HEK293 (cell line): ENCODE results near the gene CCM2.

Experiments used
- GFI1B ChIP-seq: fragments of 450-650 bp; formaldehyde crosslinking; IDR thresholded peaks from 2 replicates; pipeline ENCODE4 v1.5.1; 2016; ENCODE audit warnings: missing biosample characterization, missing genetic modification characterization
- IKZF3 ChIP-seq: fragments of 450-650 bp; IDR thresholded peaks from 2 replicates; pipeline ENCODE4 v1.5.0; 2018; ENCODE audit warnings: missing biosample characterization, mild to moderate bottlenecking, missing genetic modification characterization, moderate library complexity
- TCF7L2 ChIP-seq: IDR thresholded peaks from 2 replicates; pipeline ENCODE4 v1.6.1; 2011; ENCODE audit warnings: low read depth, mild to moderate bottlenecking, inconsistent platforms, low read length, moderate library complexity, borderline replicate concordance
- ZBTB21 ChIP-seq: fragments of 450-650 bp; formaldehyde crosslinking; IDR thresholded peaks from 2 replicates; pipeline ENCODE4 v1.5.1; 2017; ENCODE audit warnings: missing biosample characterization, missing genetic modification characterization
- ZNF112 ChIP-seq: fragments of 450-650 bp; formaldehyde crosslinking; IDR thresholded peaks from 2 replicates; pipeline ENCODE4 v1.5.0; 2017; ENCODE audit warnings: missing biosample characterization, missing genetic modification characterization
- ZNF184 ChIP-seq: fragments of 450-650 bp; IDR thresholded peaks from 2 replicates; pipeline ENCODE4 v1.5.1; 2018; ENCODE audit warnings: missing biosample characterization, mild to moderate bottlenecking, missing genetic modification characterization
- ZNF239 ChIP-seq: fragments of 450-650 bp; formaldehyde crosslinking; IDR thresholded peaks from 2 replicates; pipeline ENCODE4 v1.5.1; 2016; ENCODE audit warnings: missing biosample characterization, missing genetic modification characterization
- ZNF274 ChIP-seq, 2 experiments: fragments of 200-500 bp in 1 of 2; fragments of 450-650 bp in 1 of 2; sonication (Bioruptor generic) in 1 of 2; formaldehyde crosslinking in 1 of 2; IDR thresholded peaks; 2 replicates each; pipeline versions ENCODE4 v1.5.1 to v1.6.1; 2014 to 2016; ENCODE audit warnings: borderline replicate concordance in 1 of 2, inconsistent platforms in 1 of 2, low read length in 1 of 2, missing biosample characterization in 1 of 2, missing genetic modification characterization in 1 of 2
- ZNF354C ChIP-seq: fragments of 450-650 bp; formaldehyde crosslinking; IDR thresholded peaks from 2 replicates; pipeline ENCODE4 v1.5.1; 2016; ENCODE audit warnings: missing biosample characterization, missing genetic modification characterization, low read depth, borderline replicate concordance
- ZNF624 ChIP-seq: fragments of 450-650 bp; formaldehyde crosslinking; IDR thresholded peaks from 2 replicates; pipeline ENCODE4 v1.5.1; 2017; ENCODE audit warnings: missing biosample characterization, missing genetic modification characterization
- ZNF654 ChIP-seq: fragments of 450-650 bp; formaldehyde crosslinking; IDR thresholded peaks from 2 replicates; pipeline ENCODE4 v1.5.1; 2016; ENCODE audit warnings: low read depth, missing biosample characterization, missing genetic modification characterization
- ZNF777 ChIP-seq: fragments of 450-650 bp; formaldehyde crosslinking; IDR thresholded peaks from 2 replicates; pipeline ENCODE4 v1.5.1; 2017; ENCODE audit warnings: missing biosample characterization, missing genetic modification characterization, borderline replicate concordance
- ZXDB ChIP-seq: fragments of 450-650 bp; formaldehyde crosslinking; IDR thresholded peaks from 2 replicates; pipeline ENCODE4 v1.5.1; 2016; ENCODE audit warnings: missing biosample characterization, missing genetic modification characterization
- TF ChIP-seq, protein P1 (sequence below): fragments of 450-650 bp; formaldehyde crosslinking; IDR thresholded peaks from 2 replicates; pipeline ENCODE4 v1.5.1; 2016; ENCODE audit warnings: missing biosample characterization, missing genetic modification characterization
- TF ChIP-seq, protein P2 (sequence below): fragments of 450-650 bp; formaldehyde crosslinking; IDR thresholded peaks from 2 replicates; pipeline ENCODE4 v1.5.1; 2016; ENCODE audit warnings: missing biosample characterization, missing genetic modification characterization
- TF ChIP-seq, protein P3 (sequence below): fragments of 450-650 bp; formaldehyde crosslinking; IDR thresholded peaks from 2 replicates; pipeline ENCODE4 v1.5.1; 2017; ENCODE audit warnings: missing biosample characterization, missing genetic modification characterization
- TF ChIP-seq, protein P4 (sequence below): fragments of 450-650 bp; formaldehyde crosslinking; conservative IDR thresholded peaks from 2 replicates; pipeline ENCODE4 v1.5.1; 2016; ENCODE audit warnings: low read depth, missing biosample characterization, missing genetic modification characterization
- TF ChIP-seq, protein P5 (sequence below): fragments of 450-650 bp; formaldehyde crosslinking; IDR thresholded peaks from 2 replicates; pipeline ENCODE4 v1.5.1; 2017; ENCODE audit warnings: missing biosample characterization, missing genetic modification characterization
- TF ChIP-seq, protein P6 (sequence below): fragments of 450-650 bp; formaldehyde crosslinking; IDR thresholded peaks from 2 replicates; pipeline ENCODE4 v1.5.1; 2016; ENCODE audit warnings: missing biosample characterization, missing genetic modification characterization
- TF ChIP-seq, protein P7 (sequence below): fragments of 450-650 bp; formaldehyde crosslinking; IDR thresholded peaks from 2 replicates; pipeline ENCODE4 v1.5.1; 2016; ENCODE audit warnings: missing biosample characterization, missing genetic modification characterization

CCM2 gene

DNA sequence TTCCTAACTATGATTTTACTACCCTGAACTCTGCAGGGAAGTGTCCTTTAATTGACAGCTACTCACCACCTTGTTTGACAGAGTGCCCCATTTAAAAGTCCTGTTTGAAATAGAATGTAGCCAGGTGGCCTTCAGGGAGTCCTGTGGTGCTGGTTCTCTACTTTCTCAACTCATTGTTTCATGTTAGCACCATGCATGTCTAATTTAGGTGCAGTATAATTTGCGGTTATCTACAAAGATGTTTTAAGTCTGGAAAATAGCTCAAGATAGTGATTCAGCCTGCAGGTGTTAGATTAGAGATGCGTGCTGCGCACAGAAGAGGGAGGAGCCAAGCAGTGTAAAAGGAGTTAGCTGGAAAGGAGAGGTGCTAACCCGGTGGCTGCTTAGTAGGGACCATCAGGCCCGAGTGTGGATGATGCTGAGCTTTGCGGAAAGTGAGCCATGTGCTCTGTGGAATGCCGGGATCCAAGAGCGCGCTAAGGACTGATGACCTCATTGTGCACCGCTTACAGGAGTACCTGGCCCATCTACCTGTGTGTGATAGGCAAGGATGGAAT is 1.2 kb downstream of the CCM2 start (continued):
- TF ChIP-seq, protein P1, sequence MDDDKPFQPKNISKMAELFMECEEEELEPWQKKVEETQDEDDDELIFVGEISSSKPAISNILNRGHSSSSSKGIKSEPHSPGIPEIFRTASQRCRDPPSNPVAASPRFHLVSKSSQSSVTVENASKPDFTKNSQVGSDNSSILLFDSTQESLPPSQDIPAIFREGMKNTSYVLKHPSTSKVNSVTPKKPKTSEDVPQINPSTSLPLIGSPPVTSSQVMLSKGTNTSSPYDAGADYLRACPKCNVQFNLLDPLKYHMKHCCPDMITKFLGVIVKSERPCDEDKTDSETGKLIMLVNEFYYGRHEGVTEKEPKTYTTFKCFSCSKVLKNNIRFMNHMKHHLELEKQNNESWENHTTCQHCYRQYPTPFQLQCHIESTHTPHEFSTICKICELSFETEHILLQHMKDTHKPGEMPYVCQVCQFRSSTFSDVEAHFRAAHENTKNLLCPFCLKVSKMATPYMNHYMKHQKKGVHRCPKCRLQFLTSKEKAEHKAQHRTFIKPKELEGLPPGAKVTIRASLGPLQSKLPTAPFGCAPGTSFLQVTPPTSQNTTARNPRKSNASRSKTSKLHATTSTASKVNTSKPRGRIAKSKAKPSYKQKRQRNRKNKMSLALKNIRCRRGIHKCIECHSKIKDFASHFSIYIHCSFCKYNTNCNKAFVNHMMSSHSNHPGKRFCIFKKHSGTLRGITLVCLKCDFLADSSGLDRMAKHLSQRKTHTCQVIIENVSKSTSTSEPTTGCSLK (tag by site-specific recombination) = no peak
- no peak for TF ChIP-seq ZNF184
- TF ChIP-seq ZNF112 (tag by site-specific recombination) = no peak
- TF ChIP-seq, protein P2, sequence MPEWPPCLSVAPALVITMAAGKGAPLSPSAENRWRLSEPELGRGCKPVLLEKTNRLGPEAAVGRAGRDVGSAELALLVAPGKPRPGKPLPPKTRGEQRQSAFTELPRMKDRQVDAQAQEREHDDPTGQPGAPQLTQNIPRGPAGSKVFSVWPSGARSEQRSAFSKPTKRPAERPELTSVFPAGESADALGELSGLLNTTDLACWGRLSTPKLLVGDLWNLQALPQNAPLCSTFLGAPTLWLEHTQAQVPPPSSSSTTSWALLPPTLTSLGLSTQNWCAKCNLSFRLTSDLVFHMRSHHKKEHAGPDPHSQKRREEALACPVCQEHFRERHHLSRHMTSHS (tag by site-specific recombination) = no peak
- no peak for TF ChIP-seq ZNF654 (tag by site-specific recombination)
- TF ChIP-seq ZBTB21 (tag by site-specific recombination) = 0 out of 2 replicates have a peak, but pooled peaks have one; percentile 20
- TF ChIP-seq IKZF3 (tag by site-specific recombination) = no peak
- no peak for TF ChIP-seq ZNF777 (tag by site-specific recombination)
- no peak for TF ChIP-seq ZNF624 (tag by site-specific recombination)
- TF ChIP-seq, protein P3, sequence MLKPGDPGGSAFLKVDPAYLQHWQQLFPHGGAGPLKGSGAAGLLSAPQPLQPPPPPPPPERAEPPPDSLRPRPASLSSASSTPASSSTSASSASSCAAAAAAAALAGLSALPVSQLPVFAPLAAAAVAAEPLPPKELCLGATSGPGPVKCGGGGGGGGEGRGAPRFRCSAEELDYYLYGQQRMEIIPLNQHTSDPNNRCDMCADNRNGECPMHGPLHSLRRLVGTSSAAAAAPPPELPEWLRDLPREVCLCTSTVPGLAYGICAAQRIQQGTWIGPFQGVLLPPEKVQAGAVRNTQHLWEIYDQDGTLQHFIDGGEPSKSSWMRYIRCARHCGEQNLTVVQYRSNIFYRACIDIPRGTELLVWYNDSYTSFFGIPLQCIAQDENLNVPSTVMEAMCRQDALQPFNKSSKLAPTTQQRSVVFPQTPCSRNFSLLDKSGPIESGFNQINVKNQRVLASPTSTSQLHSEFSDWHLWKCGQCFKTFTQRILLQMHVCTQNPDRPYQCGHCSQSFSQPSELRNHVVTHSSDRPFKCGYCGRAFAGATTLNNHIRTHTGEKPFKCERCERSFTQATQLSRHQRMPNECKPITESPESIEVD (tag by site-specific recombination) = no peak
- TF ChIP-seq, protein P4, sequence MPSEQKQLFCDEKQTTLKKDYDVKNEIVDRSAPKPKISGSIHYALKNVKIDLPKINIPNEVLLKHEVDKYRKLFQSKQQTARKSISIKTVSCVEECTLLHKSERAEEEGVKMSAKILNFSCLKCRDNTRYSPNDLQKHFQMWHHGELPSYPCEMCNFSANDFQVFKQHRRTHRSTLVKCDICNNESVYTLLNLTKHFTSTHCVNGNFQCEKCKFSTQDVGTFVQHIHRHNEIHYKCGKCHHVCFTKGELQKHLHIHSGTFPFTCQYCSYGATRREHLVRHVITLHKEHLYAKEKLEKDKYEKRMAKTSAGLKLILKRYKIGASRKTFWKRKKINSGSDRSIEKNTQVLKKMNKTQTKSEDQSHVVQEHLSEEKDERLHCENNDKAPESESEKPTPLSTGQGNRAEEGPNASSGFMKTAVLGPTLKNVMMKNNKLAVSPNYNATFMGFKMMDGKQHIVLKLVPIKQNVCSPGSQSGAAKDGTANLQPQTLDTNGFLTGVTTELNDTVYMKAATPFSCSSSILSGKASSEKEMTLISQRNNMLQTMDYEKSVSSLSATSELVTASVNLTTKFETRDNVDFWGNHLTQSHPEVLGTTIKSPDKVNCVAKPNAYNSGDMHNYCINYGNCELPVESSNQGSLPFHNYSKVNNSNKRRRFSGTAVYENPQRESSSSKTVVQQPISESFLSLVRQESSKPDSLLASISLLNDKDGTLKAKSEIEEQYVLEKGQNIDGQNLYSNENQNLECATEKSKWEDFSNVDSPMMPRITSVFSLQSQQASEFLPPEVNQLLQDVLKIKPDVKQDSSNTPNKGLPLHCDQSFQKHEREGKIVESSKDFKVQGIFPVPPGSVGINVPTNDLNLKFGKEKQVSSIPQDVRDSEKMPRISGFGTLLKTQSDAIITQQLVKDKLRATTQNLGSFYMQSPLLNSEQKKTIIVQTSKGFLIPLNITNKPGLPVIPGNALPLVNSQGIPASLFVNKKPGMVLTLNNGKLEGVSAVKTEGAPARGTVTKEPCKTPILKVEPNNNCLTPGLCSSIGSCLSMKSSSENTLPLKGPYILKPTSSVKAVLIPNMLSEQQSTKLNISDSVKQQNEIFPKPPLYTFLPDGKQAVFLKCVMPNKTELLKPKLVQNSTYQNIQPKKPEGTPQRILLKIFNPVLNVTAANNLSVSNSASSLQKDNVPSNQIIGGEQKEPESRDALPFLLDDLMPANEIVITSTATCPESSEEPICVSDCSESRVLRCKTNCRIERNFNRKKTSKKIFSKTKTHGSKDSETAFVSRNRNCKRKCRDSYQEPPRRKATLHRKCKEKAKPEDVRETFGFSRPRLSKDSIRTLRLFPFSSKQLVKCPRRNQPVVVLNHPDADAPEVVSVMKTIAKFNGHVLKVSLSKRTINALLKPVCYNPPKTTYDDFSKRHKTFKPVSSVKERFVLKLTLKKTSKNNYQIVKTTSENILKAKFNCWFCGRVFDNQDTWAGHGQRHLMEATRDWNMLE = no peak
- TF ChIP-seq TCF7L2 = no peak
- TF ChIP-seq ZNF239 (tag by site-specific recombination) = no peak
- TF ChIP-seq ZNF354C (tag by site-specific recombination) = no peak
- TF ChIP-seq, protein P5, sequence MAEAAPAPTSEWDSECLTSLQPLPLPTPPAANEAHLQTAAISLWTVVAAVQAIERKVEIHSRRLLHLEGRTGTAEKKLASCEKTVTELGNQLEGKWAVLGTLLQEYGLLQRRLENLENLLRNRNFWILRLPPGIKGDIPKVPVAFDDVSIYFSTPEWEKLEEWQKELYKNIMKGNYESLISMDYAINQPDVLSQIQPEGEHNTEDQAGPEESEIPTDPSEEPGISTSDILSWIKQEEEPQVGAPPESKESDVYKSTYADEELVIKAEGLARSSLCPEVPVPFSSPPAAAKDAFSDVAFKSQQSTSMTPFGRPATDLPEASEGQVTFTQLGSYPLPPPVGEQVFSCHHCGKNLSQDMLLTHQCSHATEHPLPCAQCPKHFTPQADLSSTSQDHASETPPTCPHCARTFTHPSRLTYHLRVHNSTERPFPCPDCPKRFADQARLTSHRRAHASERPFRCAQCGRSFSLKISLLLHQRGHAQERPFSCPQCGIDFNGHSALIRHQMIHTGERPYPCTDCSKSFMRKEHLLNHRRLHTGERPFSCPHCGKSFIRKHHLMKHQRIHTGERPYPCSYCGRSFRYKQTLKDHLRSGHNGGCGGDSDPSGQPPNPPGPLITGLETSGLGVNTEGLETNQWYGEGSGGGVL (tag by site-specific recombination) = no peak
- TF ChIP-seq, protein P6, sequence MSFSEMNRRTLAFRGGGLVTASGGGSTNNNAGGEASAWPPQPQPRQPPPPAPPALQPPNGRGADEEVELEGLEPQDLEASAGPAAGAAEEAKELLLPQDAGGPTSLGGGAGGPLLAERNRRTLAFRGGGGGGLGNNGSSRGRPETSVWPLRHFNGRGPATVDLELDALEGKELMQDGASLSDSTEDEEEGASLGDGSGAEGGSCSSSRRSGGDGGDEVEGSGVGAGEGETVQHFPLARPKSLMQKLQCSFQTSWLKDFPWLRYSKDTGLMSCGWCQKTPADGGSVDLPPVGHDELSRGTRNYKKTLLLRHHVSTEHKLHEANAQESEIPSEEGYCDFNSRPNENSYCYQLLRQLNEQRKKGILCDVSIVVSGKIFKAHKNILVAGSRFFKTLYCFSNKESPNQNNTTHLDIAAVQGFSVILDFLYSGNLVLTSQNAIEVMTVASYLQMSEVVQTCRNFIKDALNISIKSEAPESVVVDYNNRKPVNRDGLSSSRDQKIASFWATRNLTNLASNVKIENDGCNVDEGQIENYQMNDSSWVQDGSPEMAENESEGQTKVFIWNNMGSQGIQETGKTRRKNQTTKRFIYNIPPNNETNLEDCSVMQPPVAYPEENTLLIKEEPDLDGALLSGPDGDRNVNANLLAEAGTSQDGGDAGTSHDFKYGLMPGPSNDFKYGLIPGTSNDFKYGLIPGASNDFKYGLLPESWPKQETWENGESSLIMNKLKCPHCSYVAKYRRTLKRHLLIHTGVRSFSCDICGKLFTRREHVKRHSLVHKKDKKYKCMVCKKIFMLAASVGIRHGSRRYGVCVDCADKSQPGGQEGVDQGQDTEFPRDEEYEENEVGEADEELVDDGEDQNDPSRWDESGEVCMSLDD (tag by site-specific recombination) = no peak
- TF ChIP-seq ZNF274 (IDR thresholded peaks at IDR 0.05; ENCODE audit: low read length) = no peak
- TF ChIP-seq ZNF274 (tag by site-specific recombination; IDR thresholded peaks at IDR 0.05; ENCODE audit: borderline replicate concordance) = no peak
- TF ChIP-seq GFI1B = no peak
- no peak for TF ChIP-seq ZXDB (tag by site-specific recombination)
- TF ChIP-seq, protein P7, sequence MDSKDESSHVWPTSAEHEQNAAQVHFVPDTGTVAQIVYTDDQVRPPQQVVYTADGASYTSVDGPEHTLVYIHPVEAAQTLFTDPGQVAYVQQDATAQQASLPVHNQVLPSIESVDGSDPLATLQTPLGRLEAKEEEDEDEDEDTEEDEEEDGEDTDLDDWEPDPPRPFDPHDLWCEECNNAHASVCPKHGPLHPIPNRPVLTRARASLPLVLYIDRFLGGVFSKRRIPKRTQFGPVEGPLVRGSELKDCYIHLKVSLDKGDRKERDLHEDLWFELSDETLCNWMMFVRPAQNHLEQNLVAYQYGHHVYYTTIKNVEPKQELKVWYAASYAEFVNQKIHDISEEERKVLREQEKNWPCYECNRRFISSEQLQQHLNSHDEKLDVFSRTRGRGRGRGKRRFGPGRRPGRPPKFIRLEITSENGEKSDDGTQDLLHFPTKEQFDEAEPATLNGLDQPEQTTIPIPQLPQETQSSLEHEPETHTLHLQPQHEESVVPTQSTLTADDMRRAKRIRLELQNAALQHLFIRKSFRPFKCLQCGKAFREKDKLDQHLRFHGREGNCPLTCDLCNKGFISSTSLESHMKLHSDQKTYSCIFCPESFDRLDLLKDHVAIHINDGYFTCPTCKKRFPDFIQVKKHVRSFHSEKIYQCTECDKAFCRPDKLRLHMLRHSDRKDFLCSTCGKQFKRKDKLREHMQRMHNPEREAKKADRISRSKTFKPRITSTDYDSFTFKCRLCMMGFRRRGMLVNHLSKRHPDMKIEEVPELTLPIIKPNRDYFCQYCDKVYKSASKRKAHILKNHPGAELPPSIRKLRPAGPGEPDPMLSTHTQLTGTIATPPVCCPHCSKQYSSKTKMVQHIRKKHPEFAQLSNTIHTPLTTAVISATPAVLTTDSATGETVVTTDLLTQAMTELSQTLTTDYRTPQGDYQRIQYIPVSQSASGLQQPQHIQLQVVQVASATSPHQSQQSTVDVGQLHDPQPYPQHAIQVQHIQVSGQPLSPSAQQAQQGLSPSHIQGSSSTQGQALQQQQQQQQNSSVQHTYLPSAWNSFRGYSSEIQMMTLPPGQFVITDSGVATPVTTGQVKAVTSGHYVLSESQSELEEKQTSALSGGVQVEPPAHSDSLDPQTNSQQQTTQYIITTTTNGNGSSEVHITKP (tag by site-specific recombination) = peak; percentile 64; the same call in 1 of the 2 replicates
